Measurements from ENCODE around the gene SLC47A2.

Gene SLC47A2

DNA sequence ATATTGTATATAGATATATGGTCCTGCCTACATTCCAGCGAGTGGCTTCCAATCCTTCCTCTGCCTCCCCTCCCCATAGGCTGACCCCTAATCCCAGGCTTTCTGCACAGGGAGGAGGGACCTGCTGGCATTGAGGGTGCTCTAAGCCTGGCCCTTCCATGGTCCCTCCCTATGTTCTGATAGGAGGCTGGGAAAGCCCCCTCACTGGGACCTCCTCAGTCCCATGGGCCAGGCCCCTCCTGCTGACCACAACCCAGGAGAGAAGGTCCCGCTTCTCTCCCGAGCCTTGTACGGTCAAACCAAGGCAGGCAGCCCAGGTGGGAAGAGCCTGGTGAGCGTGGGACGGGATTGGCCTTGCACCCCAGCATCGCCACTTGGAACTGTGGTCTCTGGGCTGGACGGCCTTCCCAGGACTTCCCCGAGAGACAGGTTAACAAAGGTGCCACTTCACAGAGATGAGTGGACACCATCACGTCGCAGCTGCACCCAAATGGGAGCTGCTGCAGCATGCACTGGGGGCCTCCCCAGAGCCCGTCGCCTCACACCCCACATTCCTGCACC lies 30.9 kb upstream of the SLC47A2 start:
- DNase-seq = no peak

DNA sequence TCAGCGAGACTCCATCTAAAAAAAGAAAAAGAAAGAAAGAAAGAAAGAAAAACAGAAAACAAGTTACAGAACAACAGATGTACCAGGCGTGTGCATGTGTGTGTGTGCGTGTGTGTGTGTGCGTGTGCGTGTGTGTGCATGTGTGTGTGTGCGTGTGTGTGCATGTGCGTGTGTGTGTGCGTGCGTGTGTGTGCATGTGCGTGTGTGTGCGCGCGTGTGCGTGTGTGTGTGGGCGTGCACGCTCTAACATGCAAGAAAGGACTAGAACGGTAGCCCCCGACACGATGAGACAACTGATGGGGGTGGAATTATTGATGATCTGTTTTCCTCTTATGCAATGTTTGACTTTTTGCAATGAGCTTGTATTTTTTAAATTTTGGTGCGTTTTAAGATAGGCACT lies 30.1 kb upstream of the SLC47A2 start:
- no peak for DNase-seq

DNA sequence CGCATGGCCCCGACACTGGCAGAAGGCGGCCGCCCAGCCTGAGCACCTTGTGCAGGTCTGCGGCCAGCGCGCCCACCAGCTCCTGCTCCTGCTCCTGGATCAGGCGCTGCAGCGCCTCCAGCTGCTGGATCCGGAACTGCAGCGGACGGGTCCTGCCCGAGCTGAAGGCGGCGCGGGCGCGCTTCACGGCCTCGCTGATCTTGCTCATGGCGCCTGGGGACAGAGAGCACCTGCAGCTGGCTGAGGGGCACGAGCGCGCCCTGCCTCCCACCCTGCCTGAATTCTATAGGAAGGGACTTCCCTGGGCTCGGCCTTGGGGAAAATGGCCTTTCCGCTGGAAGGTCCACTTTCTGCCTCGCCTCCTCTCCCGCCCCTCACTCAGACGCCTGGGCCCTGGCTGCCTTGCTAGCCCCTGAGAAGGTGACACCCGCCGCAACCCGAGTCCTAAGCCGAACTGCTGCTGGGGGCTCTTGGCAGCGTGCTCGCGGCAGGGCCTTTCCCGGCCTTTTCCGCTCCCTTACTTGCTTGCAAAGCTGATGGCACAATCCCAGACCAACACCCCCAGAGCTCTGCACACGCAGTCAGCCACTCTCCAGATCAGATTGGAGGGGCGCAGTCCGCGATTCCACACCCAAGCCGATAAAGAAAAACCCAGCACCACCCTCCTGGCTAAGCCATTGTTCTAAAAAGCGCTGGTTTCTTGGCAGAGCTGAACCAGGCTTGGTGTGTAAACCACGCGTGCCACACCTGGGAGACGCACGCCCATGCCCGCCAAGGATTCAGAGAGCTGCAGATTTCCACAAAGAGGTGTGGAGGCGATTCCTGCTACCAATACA lies 28.8 kb upstream of the SLC47A2 start:
- DNase-seq = peak; percentile 70

DNA sequence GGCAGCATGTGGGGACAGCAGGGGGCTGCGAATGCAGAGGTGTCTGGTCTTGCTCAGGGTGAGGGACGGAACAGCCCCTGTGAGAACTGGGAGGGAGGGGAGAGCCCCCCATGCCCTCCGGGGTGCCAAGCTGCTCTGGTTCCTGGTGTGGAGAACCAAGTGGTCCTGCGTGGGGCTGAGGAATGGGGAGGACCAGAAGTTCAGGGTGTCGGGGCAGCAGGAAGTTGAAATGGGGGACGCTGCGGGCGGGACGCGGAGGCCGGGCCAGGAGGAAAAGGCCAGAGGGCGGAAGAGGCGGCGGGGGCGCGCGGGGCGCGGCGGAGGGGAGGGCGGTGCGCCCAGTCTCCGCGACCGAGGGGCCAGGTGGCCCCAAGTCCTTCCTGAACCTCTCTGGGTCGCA lies 28.1 kb upstream of the SLC47A2 start:
- DNase-seq = peak; percentile 42

DNA sequence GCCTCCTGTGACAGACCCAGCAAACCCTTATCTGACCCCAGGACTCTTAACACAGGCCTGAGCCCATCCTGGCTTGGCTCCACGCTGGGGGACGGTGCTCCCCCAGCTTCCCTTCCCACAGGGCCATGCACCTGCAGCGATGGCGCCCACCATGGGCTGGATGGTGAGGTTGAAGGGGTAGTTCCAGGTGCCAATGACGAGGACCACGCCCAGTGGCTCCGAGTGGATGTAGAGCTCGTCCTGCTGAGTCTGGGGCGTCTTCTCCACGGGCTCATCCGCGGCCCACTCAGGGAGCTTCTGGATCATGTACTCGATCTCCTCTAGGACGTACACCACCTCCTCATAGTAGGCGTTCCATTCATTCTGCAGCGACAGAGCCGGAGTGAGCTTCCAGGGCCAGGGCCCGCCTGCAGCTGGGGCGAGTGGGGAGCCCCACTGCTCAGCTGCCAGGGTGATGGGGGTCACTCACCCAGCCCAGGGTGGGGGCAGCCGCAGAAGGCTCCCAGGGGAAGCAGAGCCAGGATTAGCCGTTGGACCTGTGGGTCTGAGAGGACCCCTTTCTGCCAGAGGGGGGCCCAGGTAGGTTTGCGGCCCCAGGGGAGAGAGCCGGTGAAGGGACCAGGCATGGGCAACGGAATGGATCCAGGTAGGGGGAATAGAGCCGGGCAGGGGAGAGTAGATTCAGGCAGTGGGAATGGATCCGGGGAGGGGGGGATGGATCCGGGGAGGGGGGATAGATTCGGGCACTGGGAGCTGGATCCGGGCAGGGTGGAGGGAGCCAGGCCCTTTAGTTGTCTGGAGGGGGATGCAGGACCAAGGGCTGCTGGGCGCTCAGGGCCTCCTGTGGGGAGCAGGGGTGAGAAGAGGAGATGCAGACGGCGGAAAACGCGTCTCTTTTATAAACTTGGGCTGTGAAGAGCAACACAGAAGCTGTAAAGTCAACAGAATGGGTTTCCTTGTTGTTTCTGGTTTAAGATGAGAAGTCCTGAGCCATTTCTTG lies 27.0 kb upstream of the SLC47A2 start:
- DNase-seq = no peak

DNA sequence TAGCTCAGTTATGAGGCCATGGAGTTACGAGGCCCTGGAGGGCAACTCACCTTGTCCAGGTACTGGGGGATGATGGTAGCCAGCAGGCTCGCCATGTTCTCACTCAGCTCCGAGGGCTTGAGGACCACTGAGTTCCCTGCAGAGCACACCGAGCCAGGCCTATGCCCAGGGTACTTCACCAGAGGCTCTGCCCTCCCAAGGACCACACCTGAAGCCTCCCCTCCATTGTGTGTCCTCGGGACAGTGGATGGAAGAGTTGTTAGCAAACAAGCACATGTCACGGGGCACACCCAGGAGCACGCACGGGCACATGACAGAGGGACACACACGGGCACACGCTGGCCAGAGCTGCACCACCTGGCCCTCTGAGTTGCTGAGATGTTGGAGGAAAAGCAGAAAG lies 26.1 kb upstream of the SLC47A2 start:
- DNase-seq = no peak

- DNase-seq = no peak
Measured at GRCh38 chr17:19741832-19742457, 25.6 kb upstream of the SLC47A2 start.

DNA sequence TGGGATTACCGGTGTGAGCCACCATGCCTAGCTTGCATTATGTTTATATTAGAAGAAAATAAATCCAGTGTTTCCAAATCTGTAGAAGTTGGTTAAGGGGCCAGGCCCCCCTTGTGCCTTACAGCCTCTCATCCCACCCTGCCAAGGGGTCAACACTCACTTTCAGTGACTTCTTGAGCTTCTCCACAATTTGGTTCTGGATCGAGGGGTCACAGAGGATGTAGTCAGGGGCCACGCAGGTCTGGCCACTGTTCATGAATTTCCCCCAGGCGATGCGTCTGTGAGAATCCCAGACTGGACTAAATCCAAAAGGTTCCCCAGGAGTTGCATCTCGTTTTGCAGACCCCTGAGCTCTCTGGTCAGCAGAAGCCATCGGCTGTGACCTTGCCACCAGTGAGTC lies 24.5 kb upstream of the SLC47A2 start:
- no peak for DNase-seq

DNA sequence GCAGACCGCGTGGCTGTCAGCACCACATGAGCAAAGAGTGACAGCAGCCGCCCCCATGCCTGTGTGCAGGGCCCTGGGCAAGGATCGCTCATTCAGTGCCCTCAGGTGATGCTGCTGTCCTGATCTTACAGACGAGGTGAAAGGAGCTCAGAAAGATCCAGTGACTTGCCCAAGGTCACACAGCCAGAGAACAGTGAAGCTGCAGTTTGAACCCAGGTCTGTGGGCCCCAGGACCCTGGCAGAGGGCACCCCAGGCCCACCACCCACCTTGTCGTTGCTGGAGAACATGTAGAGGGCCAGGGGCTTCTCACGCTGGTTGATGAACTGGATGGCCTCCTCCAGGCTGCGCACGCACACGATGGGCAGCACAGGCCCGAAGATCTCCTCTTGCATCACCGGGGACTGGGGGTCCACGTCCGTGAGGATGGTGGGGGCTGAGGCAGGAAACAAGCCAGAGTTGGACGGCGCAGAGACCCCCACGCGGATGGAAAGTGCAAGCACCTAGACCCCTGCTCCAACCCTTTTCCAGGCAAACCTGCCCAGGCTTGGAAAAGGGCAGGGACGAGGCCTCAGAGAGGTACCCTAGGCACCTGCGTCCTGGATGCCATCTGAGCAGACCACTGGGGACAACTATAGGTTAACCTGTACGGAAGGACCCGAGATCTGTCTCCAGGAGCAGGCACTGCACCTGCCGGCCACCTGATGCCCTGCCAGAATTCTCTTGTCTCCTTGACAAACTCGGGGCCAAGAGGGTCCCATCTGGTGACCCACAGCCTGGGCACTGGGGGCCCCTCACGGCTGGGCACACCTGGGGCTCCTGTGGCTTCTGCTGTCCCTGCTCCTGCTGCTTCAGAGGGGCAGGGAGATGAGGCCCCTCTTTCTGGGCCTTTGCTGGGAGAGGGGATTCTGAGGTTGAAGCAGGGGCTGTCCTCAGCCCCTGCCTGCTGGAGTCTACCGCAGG lies 23.1 kb upstream of the SLC47A2 start:
- no peak for DNase-seq

- DNase-seq = no peak
Measured at GRCh38 chr17:19738757-19739156, 22.4 kb upstream of the SLC47A2 start.

GRCh38 chr17:19738073-19738449 lies 21.7 kb upstream of the SLC47A2 start:
- DNase-seq = no peak

DNA sequence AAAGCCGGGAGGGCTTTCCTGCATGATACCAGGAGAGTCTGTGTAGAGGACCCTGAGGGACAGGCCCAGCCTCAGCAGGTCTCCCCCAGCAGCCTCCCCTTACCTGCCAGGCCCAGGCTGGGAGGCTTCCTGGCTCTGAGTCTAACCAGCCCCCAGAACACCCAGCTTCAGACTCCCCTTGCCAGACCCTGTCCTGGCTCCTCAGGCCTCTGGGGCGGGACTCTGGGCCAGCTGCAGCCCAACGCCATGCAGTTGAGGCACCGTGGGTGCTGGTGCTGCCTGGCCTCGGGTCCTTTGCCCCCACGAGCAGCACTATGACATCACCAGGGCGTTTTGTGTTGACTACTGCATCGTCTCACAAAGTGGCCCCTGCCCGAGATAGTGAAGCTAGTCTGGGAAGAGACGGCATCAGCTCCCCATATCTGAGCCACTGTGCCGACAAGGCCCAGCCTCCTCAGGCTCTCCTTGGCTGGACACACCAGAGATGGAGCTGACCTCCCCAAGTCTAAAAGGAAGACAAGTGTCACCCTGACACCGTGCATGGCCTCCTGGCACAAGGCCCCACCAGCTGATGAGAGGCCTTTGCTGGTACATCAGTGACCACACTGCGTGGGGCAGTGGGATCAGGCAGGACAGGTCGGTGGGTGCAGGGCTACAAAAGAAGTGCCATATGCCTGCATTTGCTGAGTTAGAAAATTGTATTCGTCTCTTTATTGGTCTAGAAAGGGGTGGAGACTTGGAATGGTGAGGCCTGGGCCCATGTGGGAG lies 21.1 kb upstream of the SLC47A2 start:
- DNase-seq = no peak

- no peak for DNase-seq
Measured at GRCh38 chr17:19736071-19736470, 19.7 kb upstream of the SLC47A2 start.

- no peak for DNase-seq
Measured at GRCh38 chr17:19733953-19734526, 17.7 kb upstream of the SLC47A2 start.

GRCh38 chr17:19731626-19732025 lies 15.2 kb upstream of the SLC47A2 start:
- DNase-seq = no peak

DNA sequence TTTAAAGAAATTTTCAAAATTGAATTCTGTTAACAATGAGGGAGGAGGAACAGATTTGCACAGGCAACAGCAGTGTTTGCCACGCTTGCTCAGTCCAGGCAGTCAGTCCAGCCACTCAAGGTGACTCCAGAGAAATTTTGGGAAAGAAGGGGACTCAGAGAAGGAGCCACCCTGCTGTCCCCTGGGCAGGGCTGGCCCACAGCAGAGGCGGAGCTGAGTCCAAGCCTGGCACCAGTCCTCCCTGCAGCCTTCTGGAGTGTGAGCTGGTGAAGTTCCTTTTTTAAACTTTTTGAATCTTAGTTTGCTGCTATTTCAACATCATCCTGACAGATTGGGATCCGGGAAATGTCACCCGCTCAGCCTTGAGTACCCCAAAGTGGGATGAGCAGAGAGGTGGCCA lies 14.5 kb upstream of the SLC47A2 start:
- DNase-seq = no peak

DNA sequence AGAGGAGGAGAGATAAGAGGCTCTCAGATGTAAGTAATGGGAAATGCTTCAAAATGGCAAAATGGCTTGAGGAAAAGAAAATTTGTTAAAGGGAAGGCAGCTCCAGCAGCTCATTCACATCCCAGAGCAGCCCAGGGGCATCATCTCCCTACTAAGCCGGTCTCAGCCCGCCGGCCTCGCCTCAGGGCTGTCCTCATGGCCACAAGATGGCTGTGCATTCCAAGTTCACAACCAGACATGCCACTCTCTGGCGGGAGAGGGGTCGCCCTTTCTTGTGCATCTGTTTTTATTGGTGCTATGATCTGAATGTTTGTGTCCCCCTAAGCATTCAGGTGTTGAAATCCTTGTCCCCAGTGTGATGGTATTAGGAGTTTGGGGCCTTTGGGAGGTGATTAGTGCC lies 13.5 kb upstream of the SLC47A2 start:
- no peak for DNase-seq

- DNase-seq = peak; percentile 97
Measured at GRCh38 chr17:19728084-19728495, 11.7 kb upstream of the SLC47A2 start.

- peak; percentile 70 for DNase-seq
Measured at GRCh38 chr17:19727501-19728078, 11.2 kb upstream of the SLC47A2 start.

Data from NCI-H1105 treated with DMSO at 0.1 percent for 48 hours (cell line).